Measurements from ENCODE around the gene TTLL7.

DNA sequence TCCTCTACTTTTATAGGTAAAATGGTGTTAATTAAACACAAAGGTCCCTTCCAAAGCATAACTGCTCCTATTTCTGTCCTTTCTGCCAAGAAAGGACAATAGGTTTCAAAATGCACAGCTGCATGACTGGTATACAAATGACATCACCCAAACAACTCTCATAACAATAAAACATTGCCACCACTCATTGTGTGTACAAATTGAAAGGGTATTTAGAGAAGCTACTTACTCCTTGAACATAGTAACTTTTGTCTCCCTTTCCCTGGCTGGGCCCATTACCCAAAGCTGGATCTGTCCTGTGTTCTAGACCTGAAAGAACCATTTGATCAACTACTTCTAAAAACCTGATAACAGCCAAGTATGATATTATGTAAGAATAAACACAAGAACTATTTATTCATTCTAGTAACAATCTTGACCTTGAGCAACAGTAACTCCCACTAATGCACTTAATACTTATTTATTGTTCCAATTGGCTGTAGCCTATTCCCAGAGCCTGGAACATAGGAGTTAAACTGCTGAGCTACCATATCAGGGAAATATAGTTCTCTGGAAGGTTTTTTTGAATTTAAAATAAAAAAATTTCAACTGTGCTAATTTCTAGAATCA, 38.2 kb downstream of the TTLL7 start:
- TF ChIP-seq TAF1 (IDR thresholded peaks at IDR 0.05; ENCODE audit: low read depth), result no peak
- TF ChIP-seq MXI1 (conservative IDR thresholded peaks at IDR 0.05; ENCODE audit: poor library complexity, severe bottlenecking), result no peak
- no peak for TF ChIP-seq EZH2 (IDR thresholded peaks at IDR 0.05; ENCODE audit: borderline replicate concordance, insufficient read depth, low read length, poor library complexity, severe bottlenecking)
- no peak for TF ChIP-seq EP300 (conservative IDR thresholded peaks at IDR 0.05; ENCODE audit: poor library complexity, severe bottlenecking)
- TF ChIP-seq, protein P1, sequence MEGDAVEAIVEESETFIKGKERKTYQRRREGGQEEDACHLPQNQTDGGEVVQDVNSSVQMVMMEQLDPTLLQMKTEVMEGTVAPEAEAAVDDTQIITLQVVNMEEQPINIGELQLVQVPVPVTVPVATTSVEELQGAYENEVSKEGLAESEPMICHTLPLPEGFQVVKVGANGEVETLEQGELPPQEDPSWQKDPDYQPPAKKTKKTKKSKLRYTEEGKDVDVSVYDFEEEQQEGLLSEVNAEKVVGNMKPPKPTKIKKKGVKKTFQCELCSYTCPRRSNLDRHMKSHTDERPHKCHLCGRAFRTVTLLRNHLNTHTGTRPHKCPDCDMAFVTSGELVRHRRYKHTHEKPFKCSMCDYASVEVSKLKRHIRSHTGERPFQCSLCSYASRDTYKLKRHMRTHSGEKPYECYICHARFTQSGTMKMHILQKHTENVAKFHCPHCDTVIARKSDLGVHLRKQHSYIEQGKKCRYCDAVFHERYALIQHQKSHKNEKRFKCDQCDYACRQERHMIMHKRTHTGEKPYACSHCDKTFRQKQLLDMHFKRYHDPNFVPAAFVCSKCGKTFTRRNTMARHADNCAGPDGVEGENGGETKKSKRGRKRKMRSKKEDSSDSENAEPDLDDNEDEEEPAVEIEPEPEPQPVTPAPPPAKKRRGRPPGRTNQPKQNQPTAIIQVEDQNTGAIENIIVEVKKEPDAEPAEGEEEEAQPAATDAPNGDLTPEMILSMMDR (IDR thresholded peaks at IDR 0.05; ENCODE audit: poor library complexity, severe bottlenecking), result no peak
